ENCODE measurements around the gene RELB.

DNA sequence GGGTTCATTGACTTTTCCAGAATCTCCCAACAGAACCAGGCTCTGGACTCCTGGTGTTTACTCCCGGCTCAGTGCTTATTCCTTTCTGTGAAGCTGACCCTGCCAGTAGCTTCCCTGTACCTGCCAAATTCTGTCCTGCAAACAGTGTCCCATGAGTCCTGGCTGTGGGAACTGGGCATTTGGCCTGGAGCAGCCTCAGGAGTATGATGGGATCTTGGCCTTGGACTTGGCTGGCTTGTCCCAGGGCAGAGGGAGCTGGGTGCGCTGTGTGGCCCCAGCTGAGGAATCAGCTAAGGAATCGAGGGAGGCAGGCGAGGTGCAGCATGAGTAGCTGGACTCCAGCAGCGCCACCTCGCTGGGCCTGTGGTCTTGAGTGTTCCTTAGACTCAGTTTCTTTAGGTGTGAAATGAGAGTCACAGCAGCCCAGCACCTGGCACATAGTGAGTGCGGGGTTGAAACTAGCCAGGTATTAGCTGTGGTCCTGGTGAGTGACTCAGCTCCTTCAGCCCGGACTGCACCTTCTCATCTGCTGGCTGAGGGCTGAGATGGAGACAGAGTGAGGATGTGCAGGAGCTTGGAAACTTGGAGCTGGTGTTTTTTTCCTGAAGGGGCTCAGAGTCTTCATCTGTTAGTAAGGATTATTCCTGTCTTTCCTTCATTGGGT is 47.9 kb downstream of the RELB start:
- TF ChIP-seq POLR2AphosphoS5 (IDR thresholded peaks at IDR 0.05; ENCODE audit: low read depth, low read length) = no peak
- no peak for TF ChIP-seq POLR2A (IDR thresholded peaks at IDR 0.05; ENCODE audit: low read depth, low read length)
- no peak for TF ChIP-seq TAF1 (IDR thresholded peaks at IDR 0.05; ENCODE audit: borderline replicate concordance, low read depth, low read length)

Data from GM12892 (cell line).